Common myeloid progenitor, CD34-positive (primary cell): ENCODE data around the gene RAC3. TPM values are rescaled to one million over a fixed set of nuclear protein-coding genes. Genes with fewer than 3 reads are reported as not detected.

Experiments
- CTCF ChIA-PET: fragments of 350-600 bp; sonication (Branson Sonifier 250); formaldehyde crosslinking; loops from one replicate; lab custom pipeline; 2021; ENCODE audit warnings: antibody characterized with exemption; lab: Charles Lee
- POLR2A ChIA-PET: fragments of 350-600 bp; sonication (Branson Sonifier 250); formaldehyde crosslinking; loops from one replicate; lab custom pipeline; 2021; ENCODE audit warnings: antibody characterized with exemption; lab: Charles Lee
- DNase-seq, 3 donors: peaks; one replicate each; pipeline versions ENCODE4 v3.0.0 to v3.0.0-alpha.2; 2013
- H3K27ac ChIP-seq, 2 experiments: 1 replicate in 1 of 2; 2 replicates in 1 of 2; pipeline ENCODE4 v1.7.0; 2013; ENCODE audit warnings: inconsistent platforms in 2 of 2, low read length in 2 of 2, mild to moderate bottlenecking in 2 of 2, low read depth in 1 of 2, moderate library complexity in 1 of 2; ENCODE audit not compliant: severe bottlenecking in 2 of 2, insufficient read depth in 1 of 2, poor library complexity in 1 of 2
- H3K27me3 ChIP-seq, 5 experiments: replicated peaks in 2 of 5; 1 replicate in 3 of 5; 2 replicates in 2 of 5; pipeline versions ENCODE4 v1.6.1 to v1.7.0; 2013; ENCODE audit warnings: low read length in 4 of 5, mild to moderate bottlenecking in 2 of 5, moderate library complexity in 2 of 5, inconsistent platforms in 1 of 5; ENCODE audit not compliant: insufficient read depth in 5 of 5, control insufficient read depth in 4 of 5
- H3K36me3 ChIP-seq, 4 experiments: 1 replicate in 2 of 4; 2 replicates in 2 of 4; pipeline versions ENCODE4 v1.6.1 to v1.7.0; 2013; ENCODE audit warnings: low read length in 3 of 4, control low read depth in 1 of 4, mild to moderate bottlenecking in 1 of 4; ENCODE audit not compliant: control insufficient read depth in 4 of 4, insufficient read depth in 4 of 4
- H3K4me1 ChIP-seq, 4 experiments: 1 replicate in 3 of 4; 2 replicates in 1 of 4; pipeline versions ENCODE4 v1.6.1 to v1.7.1; 2013; ENCODE audit warnings: low read length in 3 of 4, mild to moderate bottlenecking in 3 of 4, control low read depth in 1 of 4, inconsistent platforms in 1 of 4, moderate library complexity in 1 of 4; ENCODE audit not compliant: control insufficient read depth in 4 of 4, insufficient read depth in 4 of 4; ENCODE audit errors: control extremely low read depth in 1 of 4
- H3K4me3 ChIP-seq, 7 experiments: 1 replicate in 4 of 7; 2 replicates in 3 of 7; pipeline versions ENCODE4 v1.5.1 to v1.7.0; 2013; ENCODE audit warnings: mild to moderate bottlenecking in 7 of 7, low read length in 6 of 7, moderate library complexity in 6 of 7, inconsistent platforms in 2 of 7, low read depth in 2 of 7, control low read depth in 1 of 7; ENCODE audit not compliant: insufficient read depth in 4 of 7, control insufficient read depth in 1 of 7; ENCODE audit errors: extremely low read depth in 1 of 7
- H3K9me3 ChIP-seq, 5 experiments: 1 replicate in 4 of 5; 2 replicates in 1 of 5; pipeline versions ENCODE4 v1.6.1 to v1.7.1; 2013; ENCODE audit warnings: low read length in 4 of 5, mild to moderate bottlenecking in 2 of 5, inconsistent platforms in 1 of 5, low read depth in 1 of 5, moderate library complexity in 1 of 5; ENCODE audit not compliant: control insufficient read depth in 4 of 5, insufficient read depth in 2 of 5; ENCODE audit errors: control extremely low read depth in 1 of 5
- WGBS: methylation state at CpG from one replicate; pipeline ENCODE4 v1.1.5; 2013; ENCODE audit not compliant: insufficient coverage; 5-methylcytosine and 5-hydroxymethylcytosine counted together
- polyA plus RNA-seq: library from polyadenylated mRNA; unstranded; fragments of 120-200 nt; gene quantifications from one replicate; pipeline ENCODE4 v1.2.1, GENCODE V29; 2013

The RAC3 gene
- polyA plus RNA-seq: 12.2 TPM

GRCh38 chr17:82031303-82031884 lies at the start of gene RAC3:
Gene RAC3, plus strand, starts transcription at chr17:82031678. Its CDS starts 84 bp downstream, at chr17:82031762.
- H3K9me3 ChIP-seq: no peaks in the 10 kb centered on the region
- H3K27ac ChIP-seq: peak within 1 kb of the TSS in 1 of 2 experiments; percentile 25

GRCh38 chr17:81983011-81983638 lies 48.4 kb upstream of the RAC3 start:
- Histone ChIP-seq H3K27me3 (peaks cover 0 to 3% (median 0%) of the 10 kb centered on the region in 5 experiments), H3K36me3 (peaks cover 2 to 32% (median 19%) of the 10 kb centered on the region in 4 experiments), H3K4me1 (peaks cover 10 to 43% (median 29%) of the 10 kb centered on the region in 4 experiments), H3K27ac (no peak overlapping the region), H3K4me3 (no peak overlapping the region), H3K9me3 (no peaks in the 10 kb centered on the region)
- POLR2A ChIA-PET: interaction anchor here (0.9 kb wide), 1 partner anchor 8 kb away, joined by 3 read pairs; no protein-coding TSS in a partner anchor
- WGBS: 97% methylated on average over 31 of the region's 35 CpGs
- CTCF ChIA-PET: interaction anchor here (1.4 to 1.8 kb wide), 2 partner anchors 24 to 37 kb away, joined by 4 read pairs; no protein-coding TSS in a partner anchor
- DNase-seq: no peak

More at GRCh38 chr17:82031303-82031884, at the start of gene RAC3:
- POLR2A ChIA-PET: interaction anchor here (1.3 kb wide), 1 partner anchor 104 kb away, joined by 3 read pairs; the partner anchor contains the start of gene MAFG
- Histone ChIP-seq H3K27me3 (no peaks in the 10 kb centered on the region), H3K4me1 (peaks cover 0 to 35% (median 24%) of the 10 kb centered on the region in 4 experiments), H3K4me3 (peak within 1 kb of the TSS; percentile 45 to 79 (median 65)), H3K36me3 (peaks cover 0 to 27% (median 6%) of the 10 kb centered on the region in 4 experiments)
- peak in 2 of 3 donors; percentile 46 to 50 for DNase-seq
- CTCF ChIA-PET: interaction anchor here (1.1 to 2.3 kb wide), 2 partner anchors 10 to 87 kb away, joined by 3 to 7 read pairs; no protein-coding TSS in a partner anchor
- WGBS: 0% methylated on average over 35 of the region's 96 CpGs

GRCh38 chr17:81983639-81984373 lies 47.7 kb upstream of the RAC3 start:
- WGBS: 93% methylated on average over 19 of the region's 26 CpGs
- peaks cover 0 to 3% (median 0%) of the 10 kb centered on the region in 5 experiments for H3K27me3 ChIP-seq
- no peak overlapping the region for H3K4me3 ChIP-seq
- peaks cover 10 to 38% (median 24%) of the 10 kb centered on the region in 4 experiments for H3K4me1 ChIP-seq
- H3K27ac ChIP-seq: no peak overlapping the region
- POLR2A ChIA-PET: interaction anchor here (0.9 kb wide), 1 partner anchor 8 kb away, joined by 3 read pairs; no protein-coding TSS in a partner anchor
- no peaks in the 10 kb centered on the region for H3K9me3 ChIP-seq
- H3K36me3 ChIP-seq: peaks cover 2 to 36% (median 21%) of the 10 kb centered on the region in 4 experiments
- CTCF ChIA-PET: interaction anchor here (1.4 to 1.8 kb wide), 2 partner anchors 25 to 37 kb away, joined by 4 read pairs; no protein-coding TSS in a partner anchor
- DNase-seq: peak in 2 of 3 donors; percentile 51 to 53

- H3K9me3 ChIP-seq: no peaks in the 10 kb centered on the region
- ChIA-PET CTCF (interaction anchor here (0.6 to 1.8 kb wide), 4 partner anchors 22 to 81 kb away, joined by 3 to 5 read pairs (median 4); no protein-coding TSS in a partner anchor), POLR2A (interaction anchor here (0.6 kb wide), 1 partner anchor 12 kb away, joined by 3 read pairs; no protein-coding TSS in a partner anchor)
- H3K4me3 ChIP-seq: no peak overlapping the region
- no peaks in the 10 kb centered on the region for H3K27me3 ChIP-seq
- no peak for DNase-seq
- H3K4me1 ChIP-seq: peaks cover 10 to 27% (median 22%) of the 10 kb centered on the region in 4 experiments
- no peak overlapping the region for H3K27ac ChIP-seq
- WGBS: 95% methylated on average over 9 of the region's 21 CpGs
- peaks cover 2 to 30% (median 20%) of the 10 kb centered on the region in 4 experiments for H3K36me3 ChIP-seq
Measured at GRCh38 chr17:81984773-81985410, 46.6 kb upstream of the RAC3 start.

GRCh38 chr17:81986606-81987005 lies 44.9 kb upstream of the RAC3 start:
- ChIA-PET CTCF (no interaction called here), POLR2A (no interaction called here)
- H3K27ac ChIP-seq: no peak overlapping the region
- DNase-seq: no peak
- no peak overlapping the region for H3K4me3 ChIP-seq
- H3K9me3 ChIP-seq: peaks cover 0 to 4% (median 0%) of the 10 kb centered on the region in 5 experiments
- WGBS: 97% methylated on average over 23 of the region's 26 CpGs
- H3K27me3 ChIP-seq: no peaks in the 10 kb centered on the region
- peaks cover 0 to 10% (median 6%) of the 10 kb centered on the region in 4 experiments for H3K4me1 ChIP-seq
- H3K36me3 ChIP-seq: peaks cover 2 to 41% (median 21%) of the 10 kb centered on the region in 4 experiments

DNA sequence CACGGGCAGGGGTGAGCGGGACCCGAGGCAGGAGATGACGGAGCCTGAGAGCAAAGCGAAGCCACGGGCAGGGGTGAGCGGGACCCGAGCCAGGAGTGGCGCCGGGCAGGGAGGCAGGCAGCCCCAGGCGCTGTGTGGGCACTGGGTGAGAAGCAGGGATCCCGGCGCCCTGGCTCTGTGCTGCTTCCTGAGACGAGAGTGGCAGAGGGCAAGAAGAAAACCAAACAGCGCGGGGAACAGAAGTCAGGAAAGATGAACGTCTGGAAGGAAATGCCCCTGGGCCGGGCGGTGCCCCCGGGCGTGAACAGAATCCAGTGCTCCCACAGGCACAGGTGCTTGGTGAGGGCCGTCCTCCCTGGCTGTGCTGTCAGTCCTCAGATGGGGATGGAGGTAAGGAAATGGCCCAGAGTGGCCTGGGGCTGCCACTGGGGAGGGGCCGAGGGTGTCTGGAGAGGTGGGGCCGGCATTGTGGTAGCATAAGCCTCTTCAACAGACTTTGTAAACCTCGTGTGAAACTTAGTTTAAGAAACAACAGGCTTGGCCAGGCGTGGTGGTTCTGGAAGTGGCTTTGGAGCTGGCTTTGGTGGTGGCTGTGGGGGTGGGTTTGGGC lies 44.2 kb upstream of the RAC3 start:
- H3K4me3 ChIP-seq: no peak overlapping the region
- no peaks in the 10 kb centered on the region for H3K27me3 ChIP-seq
- CTCF ChIA-PET: no interaction called here
- peaks cover 0 to 4% (median 0%) of the 10 kb centered on the region in 5 experiments for H3K9me3 ChIP-seq
- POLR2A ChIA-PET: interaction anchor here (0.7 kb wide), 1 partner anchor 265 kb away, joined by 3 read pairs; no protein-coding TSS in a partner anchor
- H3K27ac ChIP-seq: no peak overlapping the region
- H3K4me1 ChIP-seq: peaks cover 0 to 11% (median 6%) of the 10 kb centered on the region in 4 experiments
- DNase-seq: no peak
- H3K36me3 ChIP-seq: peaks cover 2 to 39% (median 21%) of the 10 kb centered on the region in 4 experiments
- WGBS: 89% methylated on average over 25 of the region's 26 CpGs
